Smooth muscle cell (in vitro differentiated cells): Measurements from ENCODE around the gene BLVRA. TPM values are rescaled to one million over a fixed set of nuclear protein-coding genes. Genes with fewer than 3 reads are reported as not detected.
A peak's percentile ranks its signal among the peaks of the same experiment; 100 is the strongest.

ENCODE experiments used
- DNase-seq: peaks from one replicate; lab custom pipeline; 2025; ENCODE audit not compliant: unreplicated experiment; lab: John Stamatoyannopoulos, UW
- H2AFZ ChIP-seq: fragments of 200-600 bp; sonication (generic); 2 replicates; pipeline ENCODE4 v1.6.0; 2016; ENCODE audit warnings: antibody characterized with exemption, low read depth, mild to moderate bottlenecking
- H3F3A ChIP-seq: fragments of 200-600 bp; sonication (generic); 2 replicates; pipeline ENCODE4 v1.6.0; 2017; ENCODE audit warnings: antibody characterized with exemption, low read depth
- H3K27ac ChIP-seq: fragments of 200-600 bp; sonication (generic); 2 replicates; pipeline ENCODE4 v1.5.1; 2016; ENCODE audit warnings: low read depth, mild to moderate bottlenecking
- H3K27me3 ChIP-seq: fragments of 200-600 bp; sonication (generic); 2 replicates; pipeline ENCODE4 v1.6.1; 2016; ENCODE audit warnings: low read depth, mild to moderate bottlenecking
- H3K36me3 ChIP-seq: fragments of 200-600 bp; sonication (generic); 2 replicates; pipeline ENCODE4 v1.5.1; 2016; ENCODE audit warnings: low read depth
- H3K4me1 ChIP-seq: fragments of 200-600 bp; sonication (generic); 2 replicates; pipeline ENCODE4 v1.5.1; 2016; ENCODE audit warnings: low read depth
- H3K4me2 ChIP-seq: fragments of 200-600 bp; sonication (generic); 2 replicates; pipeline ENCODE4 v1.6.0; 2016; ENCODE audit warnings: mild to moderate bottlenecking
- H3K4me3 ChIP-seq: fragments of 200-600 bp; sonication (generic); 2 replicates; pipeline ENCODE4 v1.5.1; 2016; ENCODE audit warnings: mild to moderate bottlenecking
- H3K79me2 ChIP-seq: fragments of 200-600 bp; sonication (generic); 2 replicates; pipeline ENCODE4 v1.6.0; 2016; ENCODE audit warnings: low read depth, mild to moderate bottlenecking
- H3K9ac ChIP-seq: fragments of 200-600 bp; sonication (generic); 2 replicates; pipeline ENCODE4 v1.6.0; 2016; ENCODE audit warnings: low read depth
- H3K9me3 ChIP-seq: fragments of 200-600 bp; sonication (generic); replicated peaks from 2 replicates; pipeline ENCODE4 v1.5.1; 2016; ENCODE audit warnings: low read depth
- H4K20me1 ChIP-seq: fragments of 200-600 bp; sonication (generic); 2 replicates; pipeline ENCODE4 v1.6.0; 2016; ENCODE audit warnings: low read depth
- WGBS: methylation state at CpG from one replicate; pipeline ENCODE4 v1.1.7; 2016; ENCODE audit warnings: low lambda C conversion rate; 5-methylcytosine and 5-hydroxymethylcytosine counted together
- polyA plus RNA-seq: library from polyadenylated mRNA; unstranded; fragments of >200 nt; fragmentation: Nextera tagmentation; extraction: Ambion mirVana; gene quantifications from 2 replicates; pipeline ENCODE4 v1.2.1, GENCODE V29; 2016
- total RNA-seq: library from RNA; depleted of rRNA; stranded (reverse); fragments of >200 nt; gene quantifications from 2 replicates; pipeline ENCODE4 v1.2.3, GENCODE V29; 2014
- TF ChIP-seq, protein P1 (sequence below): fragments of 200-600 bp; sonication (generic); IDR thresholded peaks from 2 replicates; pipeline ENCODE4 v1.5.1; 2017; ENCODE audit warnings: borderline replicate concordance, mild to moderate bottlenecking, antibody characterized with exemption; ENCODE audit not compliant: insufficient read depth, poor library complexity, severe bottlenecking

BLVRA gene
- total and polyA plus RNA-seq, 2 experiments from 2014 or later, result 24.6 to 65.4 TPM

DNA sequence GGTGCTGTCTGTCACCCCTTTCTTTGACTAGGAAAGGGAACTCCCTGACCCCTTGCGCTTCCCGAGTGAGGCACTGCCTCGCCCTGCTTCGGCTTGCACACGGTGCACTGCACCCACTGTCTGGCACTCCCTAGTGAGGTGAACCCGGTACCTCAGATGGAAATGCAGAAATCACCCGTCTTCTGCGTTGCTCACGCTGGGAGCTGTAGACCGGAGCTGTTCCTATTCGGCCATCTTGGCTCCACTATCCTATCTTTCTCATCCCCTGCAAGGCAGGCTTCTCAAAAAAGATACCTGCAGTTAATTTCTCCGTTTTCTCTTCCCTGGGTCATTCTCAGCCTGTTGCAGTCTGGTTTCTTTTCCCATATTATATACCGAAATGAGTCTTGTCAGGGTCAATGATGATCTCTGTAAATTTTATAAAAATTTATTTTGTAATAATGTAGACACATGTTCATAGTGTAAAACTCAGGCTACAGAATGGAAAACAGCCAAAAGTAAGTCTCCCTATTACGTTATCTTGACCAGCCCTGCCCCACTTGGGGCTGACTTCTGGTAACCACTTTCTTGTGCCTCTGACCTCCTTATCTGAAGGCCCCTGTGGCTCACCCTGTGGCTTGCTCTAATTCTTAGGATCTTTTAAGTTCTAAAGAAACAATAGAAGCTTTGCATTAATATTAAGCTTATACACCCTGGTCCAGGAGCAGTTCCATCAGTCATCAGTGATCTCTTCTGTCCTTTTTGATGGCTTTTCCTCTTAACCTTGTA, 20.7 kb downstream of the BLVRA start:
- no peak overlapping the region for H3K4me3 ChIP-seq
- no peaks in the 10 kb centered on the region for H3K27me3 ChIP-seq
- no peak overlapping the region for H3K4me2 ChIP-seq
- TF ChIP-seq, protein P1, sequence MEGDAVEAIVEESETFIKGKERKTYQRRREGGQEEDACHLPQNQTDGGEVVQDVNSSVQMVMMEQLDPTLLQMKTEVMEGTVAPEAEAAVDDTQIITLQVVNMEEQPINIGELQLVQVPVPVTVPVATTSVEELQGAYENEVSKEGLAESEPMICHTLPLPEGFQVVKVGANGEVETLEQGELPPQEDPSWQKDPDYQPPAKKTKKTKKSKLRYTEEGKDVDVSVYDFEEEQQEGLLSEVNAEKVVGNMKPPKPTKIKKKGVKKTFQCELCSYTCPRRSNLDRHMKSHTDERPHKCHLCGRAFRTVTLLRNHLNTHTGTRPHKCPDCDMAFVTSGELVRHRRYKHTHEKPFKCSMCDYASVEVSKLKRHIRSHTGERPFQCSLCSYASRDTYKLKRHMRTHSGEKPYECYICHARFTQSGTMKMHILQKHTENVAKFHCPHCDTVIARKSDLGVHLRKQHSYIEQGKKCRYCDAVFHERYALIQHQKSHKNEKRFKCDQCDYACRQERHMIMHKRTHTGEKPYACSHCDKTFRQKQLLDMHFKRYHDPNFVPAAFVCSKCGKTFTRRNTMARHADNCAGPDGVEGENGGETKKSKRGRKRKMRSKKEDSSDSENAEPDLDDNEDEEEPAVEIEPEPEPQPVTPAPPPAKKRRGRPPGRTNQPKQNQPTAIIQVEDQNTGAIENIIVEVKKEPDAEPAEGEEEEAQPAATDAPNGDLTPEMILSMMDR, result no peak
- no peaks in the 10 kb centered on the region for H3K9me3 ChIP-seq
- H3F3A ChIP-seq, result no peaks in the 10 kb centered on the region
- H3K79me2 ChIP-seq, result no peaks in the 10 kb centered on the region
- H4K20me1 ChIP-seq, result no peaks in the 10 kb centered on the region
- no peaks in the 10 kb centered on the region for H3K36me3 ChIP-seq
- no peaks in the 10 kb centered on the region for H3K4me1 ChIP-seq
- H3K27ac ChIP-seq, result no peak overlapping the region
- DNase-seq, result no peak
- H3K9ac ChIP-seq, result no peak overlapping the region
- 94% methylated on average over 14 of the region's 14 CpGs for WGBS
- no peak overlapping the region for H2AFZ ChIP-seq

DNA sequence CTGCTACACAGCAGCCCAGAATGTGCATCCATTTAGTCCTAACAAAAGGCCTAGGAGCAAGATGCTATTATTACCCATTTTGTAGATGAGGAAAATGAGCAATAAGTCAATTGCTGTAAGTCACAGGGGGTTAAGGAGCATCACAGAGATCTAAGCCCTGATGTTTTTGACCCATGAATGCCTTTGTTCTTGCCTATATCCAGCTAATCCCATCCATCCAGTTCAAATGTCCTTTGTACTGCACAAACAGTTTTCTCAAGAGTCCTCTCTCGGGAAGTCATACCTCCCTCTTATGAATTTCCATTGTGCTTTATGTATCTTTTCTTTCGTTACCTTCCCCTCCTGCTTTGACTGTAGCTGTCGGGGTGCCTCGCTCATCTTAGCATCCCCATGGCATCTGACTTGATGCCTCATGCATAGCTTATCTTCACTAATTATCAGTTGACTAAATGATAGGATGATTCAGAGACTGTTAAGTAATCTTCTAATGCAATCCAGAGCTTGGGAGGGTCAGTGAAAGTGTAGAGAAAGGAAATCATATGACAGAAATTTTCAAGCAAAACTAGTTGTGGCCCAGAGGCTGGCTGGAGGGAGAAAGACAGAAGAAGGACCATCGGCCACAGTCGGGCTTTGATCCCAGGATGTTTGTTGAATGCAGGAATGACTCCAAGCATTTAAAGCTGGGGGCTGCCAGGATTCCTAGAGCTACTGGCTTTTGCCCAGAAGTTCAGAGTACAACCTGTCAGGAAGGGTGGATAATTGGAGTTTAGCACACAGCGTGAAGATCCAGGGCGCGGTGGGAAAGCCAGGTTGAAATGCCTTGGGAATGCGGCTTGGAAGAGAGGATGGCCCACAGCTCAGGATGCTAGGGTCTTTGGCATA, 23.5 kb downstream of the BLVRA start:
- Histone ChIP-seq H3K36me3 (no peaks in the 10 kb centered on the region), H3K27me3 (no peaks in the 10 kb centered on the region), H3K79me2 (no peaks in the 10 kb centered on the region), H4K20me1 (no peaks in the 10 kb centered on the region), H3K4me3 (no peak overlapping the region), H3K4me2 (peak overlapping the region; percentile 36), H3K27ac (no peak overlapping the region), H3F3A (peaks cover 11% of the 10 kb centered on the region), H3K9me3 (no peaks in the 10 kb centered on the region), H3K4me1 (peaks cover 10% of the 10 kb centered on the region), H3K9ac (no peak overlapping the region), H2AFZ (no peak overlapping the region)
- TF ChIP-seq, protein P1, result no peak
- WGBS, result 65% methylated on average over 10 of the region's 10 CpGs
- no peak for DNase-seq

DNA sequence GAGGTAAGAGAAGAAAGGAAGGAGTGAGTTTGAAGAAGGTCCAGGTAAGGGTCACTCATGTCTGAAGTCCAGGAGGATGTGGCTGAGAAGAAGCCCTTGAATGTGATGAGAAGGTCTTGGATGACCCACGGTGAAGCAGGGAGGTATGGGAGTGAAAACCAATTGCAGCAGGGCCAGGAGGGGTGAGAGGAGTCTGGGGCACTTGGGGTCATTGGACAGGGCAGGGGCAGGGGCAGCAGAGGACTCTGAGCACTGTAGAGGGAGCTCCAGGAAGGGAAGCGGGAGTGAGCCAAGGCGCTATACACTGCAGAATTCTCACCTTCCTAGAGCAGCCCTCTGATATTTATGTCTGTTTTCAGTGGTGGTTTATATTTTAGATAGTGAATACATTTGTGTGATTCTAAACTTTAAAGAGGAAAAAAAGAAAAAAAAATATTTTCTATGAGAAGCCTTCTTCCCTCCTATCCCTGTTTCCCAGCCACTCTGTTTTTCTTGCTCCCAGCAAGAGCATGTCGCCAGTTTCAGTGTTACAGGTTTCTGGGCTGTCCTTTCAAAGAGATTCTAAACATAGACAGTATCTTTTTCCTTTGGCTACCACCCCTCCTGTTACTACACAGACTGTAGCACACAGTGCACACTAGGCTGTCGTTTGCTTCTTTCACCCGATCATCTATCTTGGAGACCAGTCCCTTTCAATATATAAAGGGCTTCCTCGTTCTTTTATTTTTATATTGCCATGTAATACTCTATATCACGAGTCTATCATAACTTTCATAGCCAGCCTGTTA, 24.5 kb downstream of the BLVRA start:
- no peaks in the 10 kb centered on the region for H3K9me3 ChIP-seq
- H3K4me1 ChIP-seq, result peaks cover 10% of the 10 kb centered on the region
- DNase-seq, result no peak
- H3K4me2 ChIP-seq, result no peak overlapping the region
- TF ChIP-seq, protein P1, result no peak
- no peaks in the 10 kb centered on the region for H3K27me3 ChIP-seq
- no peaks in the 10 kb centered on the region for H4K20me1 ChIP-seq
- no peak overlapping the region for H3K4me3 ChIP-seq
- H3K36me3 ChIP-seq, result no peaks in the 10 kb centered on the region
- peaks cover 11% of the 10 kb centered on the region for H3F3A ChIP-seq
- H3K79me2 ChIP-seq, result no peaks in the 10 kb centered on the region
- no peak overlapping the region for H2AFZ ChIP-seq
- no peak overlapping the region for H3K27ac ChIP-seq
- 94% methylated on average over 8 of the region's 8 CpGs for WGBS
- no peak overlapping the region for H3K9ac ChIP-seq
